Skeletal muscle tissue (tissue), 4 donors: ENCODE data around the gene NEK4. TPM values are rescaled to one million over a fixed set of nuclear protein-coding genes. Genes with fewer than 3 reads are reported as not detected.

Source experiments
- H3K27ac ChIP-seq: one replicate; pipeline ENCODE4 v1.7.0; 2013; ENCODE audit warnings: mild to moderate bottlenecking, low read depth, low read length, inconsistent platforms
- H3K27me3 ChIP-seq, 3 donors: one replicate each; pipeline ENCODE4 v1.7.0; 2013; ENCODE audit warnings: low read length in 3 of 3; ENCODE audit not compliant: control insufficient read depth in 3 of 3, insufficient read depth in 3 of 3
- H3K36me3 ChIP-seq, 3 donors: one replicate each; pipeline ENCODE4 v1.7.0; 2013; ENCODE audit warnings: low read length in 3 of 3; ENCODE audit not compliant: control insufficient read depth in 3 of 3, insufficient read depth in 3 of 3
- H3K4me1 ChIP-seq, 3 donors: one replicate each; pipeline ENCODE4 v1.7.0; 2013; ENCODE audit warnings: low read length in 3 of 3, mild to moderate bottlenecking in 3 of 3; ENCODE audit not compliant: control insufficient read depth in 3 of 3, insufficient read depth in 3 of 3
- H3K4me3 ChIP-seq, 3 donors: one replicate each; pipeline ENCODE4 v1.7.0; 2013; ENCODE audit warnings: low read length in 3 of 3
- H3K9ac ChIP-seq, 3 donors: one replicate each; pipeline ENCODE4 v1.7.0; 2013; ENCODE audit warnings: low read length in 3 of 3, mild to moderate bottlenecking in 3 of 3, moderate library complexity in 2 of 3, low read depth in 1 of 3
- H3K9me3 ChIP-seq, 3 donors: one replicate each; pipeline ENCODE4 v1.7.0; 2013; ENCODE audit warnings: low read length in 3 of 3; ENCODE audit not compliant: control insufficient read depth in 3 of 3
- total RNA-seq: library from RNA; depleted of rRNA; stranded (reverse); fragments of >200 nt; gene quantifications from one replicate; pipeline ENCODE4 v1.2.3, GENCODE V29; 2014
- donor health status: Osteomylitis.

NEK4 gene
- total RNA-seq, 1 donor from 2014 or later: 11.5 TPM

GRCh38 chr3:52722491-52722890 is 48.2 kb downstream of the NEK4 start:
- Histone ChIP-seq H3K27ac (no peak overlapping the region), H3K9me3 (no peaks in the 10 kb centered on the region), H3K4me3 (no peak overlapping the region), H3K36me3 (peaks cover 2 to 5% (median 3%) of the 10 kb centered on the region in 3 donors), H3K9ac (no peak overlapping the region), H3K4me1 (no peaks in the 10 kb centered on the region), H3K27me3 (no peaks in the 10 kb centered on the region)

GRCh38 chr3:52721730-52722008 is 49.1 kb downstream of the NEK4 start:
- Histone ChIP-seq H3K9ac (no peak overlapping the region), H3K36me3 (peaks cover 2 to 5% (median 3%) of the 10 kb centered on the region in 3 donors), H3K4me1 (no peaks in the 10 kb centered on the region), H3K9me3 (no peaks in the 10 kb centered on the region), H3K4me3 (no peak overlapping the region), H3K27me3 (no peaks in the 10 kb centered on the region), H3K27ac (no peak overlapping the region)

- H3K27ac ChIP-seq: no peak overlapping the region
- no peaks in the 10 kb centered on the region for H3K4me1 ChIP-seq
- peaks cover 2 to 5% (median 3%) of the 10 kb centered on the region in 3 donors for H3K36me3 ChIP-seq
- no peaks in the 10 kb centered on the region for H3K9me3 ChIP-seq
- no peak overlapping the region for H3K4me3 ChIP-seq
- no peak overlapping the region for H3K9ac ChIP-seq
- no peaks in the 10 kb centered on the region for H3K27me3 ChIP-seq
Measured at GRCh38 chr3:52721002-52721729, 49.6 kb downstream of the NEK4 start.

GRCh38 chr3:52719618-52720017 is 51.1 kb downstream of the NEK4 start:
- no peaks in the 10 kb centered on the region for H3K27me3 ChIP-seq
- H3K4me3 ChIP-seq: no peak overlapping the region
- H3K9me3 ChIP-seq: no peaks in the 10 kb centered on the region
- no peak overlapping the region for H3K9ac ChIP-seq
- H3K27ac ChIP-seq: no peak overlapping the region
- no peaks in the 10 kb centered on the region for H3K4me1 ChIP-seq
- peaks cover 2 to 5% (median 3%) of the 10 kb centered on the region in 3 donors for H3K36me3 ChIP-seq

- Histone ChIP-seq H3K27me3 (no peaks in the 10 kb centered on the region), H3K9ac (no peak overlapping the region), H3K36me3 (peaks cover 2 to 12% (median 3%) of the 10 kb centered on the region in 3 donors), H3K4me1 (no peaks in the 10 kb centered on the region), H3K4me3 (no peak overlapping the region), H3K9me3 (no peaks in the 10 kb centered on the region), H3K27ac (no peak overlapping the region)
Measured at GRCh38 chr3:52715714-52716305, 54.9 kb downstream of the NEK4 start.

- Histone ChIP-seq H3K36me3 (peaks cover 3 to 14% (median 6%) of the 10 kb centered on the region in 3 donors), H3K27me3 (no peaks in the 10 kb centered on the region), H3K27ac (no peak overlapping the region), H3K4me3 (no peak overlapping the region), H3K9ac (no peak overlapping the region), H3K9me3 (no peaks in the 10 kb centered on the region), H3K4me1 (no peaks in the 10 kb centered on the region)
Measured at GRCh38 chr3:52714335-52715302, 56.1 kb downstream of the NEK4 start.

GRCh38 chr3:52712291-52713212 is 58.2 kb downstream of the NEK4 start:
- Histone ChIP-seq H3K36me3 (peaks cover 6 to 25% (median 18%) of the 10 kb centered on the region in 3 donors), H3K4me1 (peaks cover 0 to 3% (median 1%) of the 10 kb centered on the region in 3 donors), H3K9me3 (no peaks in the 10 kb centered on the region), H3K9ac (no peak overlapping the region), H3K27me3 (no peaks in the 10 kb centered on the region), H3K4me3 (no peak overlapping the region), H3K27ac (no peak overlapping the region)

GRCh38 chr3:52710512-52710911 is 60.2 kb downstream of the NEK4 start:
- peaks cover 6 to 28% (median 18%) of the 10 kb centered on the region in 3 donors for H3K36me3 ChIP-seq
- H3K9me3 ChIP-seq: no peaks in the 10 kb centered on the region
- no peak overlapping the region for H3K4me3 ChIP-seq
- H3K27ac ChIP-seq: no peak overlapping the region
- H3K27me3 ChIP-seq: no peaks in the 10 kb centered on the region
- peaks cover 8 to 17% (median 15%) of the 10 kb centered on the region in 3 donors for H3K4me1 ChIP-seq
- no peak overlapping the region for H3K9ac ChIP-seq

GRCh38 chr3:52707585-52707984 is 63.2 kb downstream of the NEK4 start:
- Histone ChIP-seq H3K27ac (no peak overlapping the region), H3K36me3 (peaks cover 5 to 27% (median 18%) of the 10 kb centered on the region in 3 donors), H3K4me1 (peaks cover 23 to 39% (median 24%) of the 10 kb centered on the region in 3 donors), H3K27me3 (no peaks in the 10 kb centered on the region), H3K9me3 (no peaks in the 10 kb centered on the region), H3K4me3 (peak overlapping the region in 1 of 3 donors; percentile 15), H3K9ac (peak overlapping the region in 2 of 3 donors; percentile 32 to 98)
